HG02678 (cell line): Measurements from ENCODE around the gene BACE2.
"Not testable (repeated sequence)": the region's sequence is repeated elsewhere in the genome, so short reads cannot be mapped to it uniquely, and the experiment has no call there.

Source experiments
- ATAC-seq: cut with Tn5 transposase; IDR thresholded peaks from one replicate; pipeline ENCODE4 v1.9.1; 2021; ENCODE audit warnings: mild to moderate bottlenecking, moderate library complexity; ENCODE audit not compliant: unreplicated experiment

The BACE2 gene

GRCh38 chr21:41258617-41259016 lies 90.7 kb downstream of the BACE2 start:
- ATAC-seq, result no peak

GRCh38 chr21:41260428-41260827 lies 92.5 kb downstream of the BACE2 start:
- ATAC-seq, result no peak

- no peak for ATAC-seq
Observed at GRCh38 chr21:41267346-41267745, 99.4 kb downstream of the BACE2 start.

- ATAC-seq, result no peak
Observed at GRCh38 chr21:41269535-41269934, 101.6 kb downstream of the BACE2 start.

- no peak for ATAC-seq
Observed at GRCh38 chr21:41277196-41277595, 109.2 kb downstream of the BACE2 start.

GRCh38 chr21:41277846-41278245 lies 109.9 kb downstream of the BACE2 start:
- no peak for ATAC-seq

- no peak for ATAC-seq
Observed at GRCh38 chr21:41280115-41280919, 112.4 kb downstream of the BACE2 start.

GRCh38 chr21:41282412-41282811 lies 114.5 kb downstream of the BACE2 start:
- ATAC-seq, result no peak

GRCh38 chr21:41283211-41283818 lies 115.4 kb downstream of the BACE2 start:
- ATAC-seq, result peak; percentile 60

GRCh38 chr21:41289431-41289830 lies 121.5 kb downstream of the BACE2 start:
- no peak for ATAC-seq

GRCh38 chr21:41290106-41290799 lies 122.3 kb downstream of the BACE2 start:
- no peak for ATAC-seq

GRCh38 chr21:41294548-41295231 lies 126.7 kb downstream of the BACE2 start:
- no peak for ATAC-seq

- no peak for ATAC-seq
Observed at GRCh38 chr21:41295721-41296254, 127.8 kb downstream of the BACE2 start.

- ATAC-seq, result no peak
Observed at GRCh38 chr21:41302976-41303375, 135.0 kb downstream of the BACE2 start.

- no peak for ATAC-seq
Observed at GRCh38 chr21:41304068-41304720, 136.2 kb downstream of the BACE2 start.

GRCh38 chr21:41307219-41307618 lies 139.3 kb downstream of the BACE2 start:
- ATAC-seq, result no peak

- ATAC-seq, result not testable (repeated sequence)
Observed at GRCh38 chr21:41313285-41314164, 145.6 kb downstream of the BACE2 start.

- no peak for ATAC-seq
Observed at GRCh38 chr21:41315726-41316125, 147.8 kb downstream of the BACE2 start.

- ATAC-seq, result no peak
Observed at GRCh38 chr21:41316200-41317062, 148.5 kb downstream of the BACE2 start, which contains the start of gene FAM3B. Gene FAM3B (plus strand): TSS chr21:41316801. CDS start chr21:41316880, 79 bp downstream.
